Central memory CD4-positive, alpha-beta T cell (primary cell): ENCODE measurements around the gene ACER2.
"Not testable (repeated sequence)": the region's sequence is repeated elsewhere in the genome, so short reads cannot be mapped to it uniquely, and the experiment has no call there.

Experiments used
- DNase-seq: peaks from one replicate; pipeline ENCODE4 v3.0.0; 2022
- total RNA-seq, 3 experiments: gene quantifications; one replicate each; lab custom pipeline; 2026; lab: John Stamatoyannopoulos, UW

Gene ACER2
- total RNA-seq, result 0.81 to 4.4 (median 2.5) reads per million in 3 experiments

- DNase-seq, result peak; percentile 93
Observed at GRCh38 chr9:19408693-19409400, at the start of gene ACER2. ACER2 (plus strand) TSS chr9:19409009; CDS start chr9:19409085, 76 bp downstream.

- no peak for DNase-seq
Observed at GRCh38 chr9:19369107-19369506, 39.7 kb upstream of the ACER2 start.

- no peak for DNase-seq
Observed at GRCh38 chr9:19371942-19372341, 36.9 kb upstream of the ACER2 start.

- no peak for DNase-seq
Observed at GRCh38 chr9:19372567-19372966, 36.2 kb upstream of the ACER2 start.

GRCh38 chr9:19373527-19373926 lies 35.3 kb upstream of the ACER2 start:
- no peak for DNase-seq

GRCh38 chr9:19375538-19375937 lies 33.3 kb upstream of the ACER2 start:
- DNase-seq, result no peak

- DNase-seq, result no peak
Observed at GRCh38 chr9:19376931-19377330, 31.9 kb upstream of the ACER2 start.

GRCh38 chr9:19378164-19378563 lies 30.6 kb upstream of the ACER2 start:
- no peak for DNase-seq

- no peak for DNase-seq
Observed at GRCh38 chr9:19378647-19379046, 30.2 kb upstream of the ACER2 start.

GRCh38 chr9:19379283-19379682 lies 29.5 kb upstream of the ACER2 start:
- DNase-seq, result no peak

GRCh38 chr9:19379697-19380046 lies 29.1 kb upstream of the ACER2 start:
- no peak for DNase-seq

- no peak for DNase-seq
Observed at GRCh38 chr9:19380826-19381075, 28.1 kb upstream of the ACER2 start.

- DNase-seq, result no peak
Observed at GRCh38 chr9:19381656-19382055, 27.2 kb upstream of the ACER2 start.

GRCh38 chr9:19385212-19385611 lies 23.6 kb upstream of the ACER2 start:
- not testable (repeated sequence) for DNase-seq

- no peak for DNase-seq
Observed at GRCh38 chr9:19385786-19386501, 22.9 kb upstream of the ACER2 start.

- DNase-seq, result no peak
Observed at GRCh38 chr9:19386502-19387044, 22.2 kb upstream of the ACER2 start.

GRCh38 chr9:19387317-19387716 lies 21.5 kb upstream of the ACER2 start:
- DNase-seq, result no peak

- DNase-seq, result not testable (repeated sequence)
Observed at GRCh38 chr9:19389539-19389938, 19.3 kb upstream of the ACER2 start.

GRCh38 chr9:19397845-19398244 lies 11.0 kb upstream of the ACER2 start:
- no peak for DNase-seq

- not testable (repeated sequence) for DNase-seq
Observed at GRCh38 chr9:19403231-19403630, 5.6 kb upstream of the ACER2 start.

- no peak for DNase-seq
Observed at GRCh38 chr9:19404283-19405075, 4.3 kb upstream of the ACER2 start.

GRCh38 chr9:19405771-19406170 lies 3.0 kb upstream of the ACER2 start:
- DNase-seq, result no peak

- DNase-seq, result no peak
Observed at GRCh38 chr9:19408316-19408692, 505 bp upstream of the ACER2 start.
